Smooth muscle cell of the brain vasculature (primary cell): ENCODE measurements around the gene TRPM4.

Experiments used
- DNase-seq: peaks from one replicate; pipeline ENCODE4 v3.0.0-alpha.2; 2012; ENCODE audit warnings: low read depth, low spot score

TRPM4 gene

DNA sequence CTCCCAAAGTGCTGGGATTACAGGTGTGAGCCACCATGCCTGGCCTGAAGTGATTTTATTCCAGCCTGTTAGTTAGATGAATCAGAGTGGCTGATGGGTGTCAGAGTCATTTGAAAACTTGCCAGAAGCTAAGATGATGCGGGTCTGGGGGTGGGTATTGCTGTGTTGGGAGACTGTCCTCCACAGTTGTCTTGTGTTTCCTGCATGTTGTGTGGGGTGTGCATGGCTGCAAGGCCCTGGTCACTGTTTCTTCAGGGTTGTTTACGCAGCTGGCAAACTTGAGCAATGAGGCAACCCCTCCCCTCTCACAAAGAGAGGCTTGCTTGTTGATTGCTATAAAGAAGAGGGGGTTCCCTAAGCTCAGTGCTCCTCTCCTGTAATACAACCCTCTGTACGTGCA is 71.8 kb downstream of the TRPM4 start:
- DNase-seq, result no peak

DNA sequence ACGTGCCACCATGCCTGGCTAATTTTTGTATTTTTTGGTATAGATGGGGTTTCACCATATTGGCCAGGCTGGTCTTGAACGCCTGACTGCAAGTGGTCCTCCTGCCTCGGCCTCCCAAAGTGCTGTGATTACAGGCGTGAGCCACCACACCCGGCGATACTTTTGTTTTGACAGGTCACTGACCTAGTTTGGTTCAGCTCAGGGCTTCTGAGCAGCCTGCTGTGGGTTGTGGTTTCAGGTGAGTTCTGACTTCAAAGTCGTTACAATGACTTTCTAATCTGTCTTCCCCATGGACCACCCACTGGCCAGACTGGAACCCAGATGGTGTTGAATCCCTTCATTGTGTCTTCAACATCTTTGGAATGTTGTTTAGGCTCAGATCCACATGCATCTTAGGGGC is 73.8 kb downstream of the TRPM4 start:
- DNase-seq, result no peak

DNA sequence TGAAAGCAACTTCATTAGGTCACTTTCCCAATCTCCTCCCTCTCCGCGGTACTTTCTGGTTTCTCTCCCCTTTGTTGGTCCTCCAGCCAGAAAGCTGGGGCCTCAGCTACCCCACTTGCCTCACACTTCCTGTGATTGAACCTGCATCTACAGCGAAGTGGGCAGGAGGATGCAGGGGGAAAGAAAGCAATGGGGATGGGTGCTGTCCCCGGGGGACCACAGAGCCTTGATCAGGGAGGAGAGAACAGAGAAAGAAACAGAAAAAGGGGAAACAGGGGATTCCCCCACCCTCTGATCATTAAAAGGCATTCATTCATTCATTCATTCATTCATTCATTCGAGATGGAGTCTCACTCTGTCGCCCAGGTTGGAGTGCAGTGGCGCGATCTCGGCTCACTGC is 74.2 kb downstream of the TRPM4 start:
- no peak for DNase-seq

DNA sequence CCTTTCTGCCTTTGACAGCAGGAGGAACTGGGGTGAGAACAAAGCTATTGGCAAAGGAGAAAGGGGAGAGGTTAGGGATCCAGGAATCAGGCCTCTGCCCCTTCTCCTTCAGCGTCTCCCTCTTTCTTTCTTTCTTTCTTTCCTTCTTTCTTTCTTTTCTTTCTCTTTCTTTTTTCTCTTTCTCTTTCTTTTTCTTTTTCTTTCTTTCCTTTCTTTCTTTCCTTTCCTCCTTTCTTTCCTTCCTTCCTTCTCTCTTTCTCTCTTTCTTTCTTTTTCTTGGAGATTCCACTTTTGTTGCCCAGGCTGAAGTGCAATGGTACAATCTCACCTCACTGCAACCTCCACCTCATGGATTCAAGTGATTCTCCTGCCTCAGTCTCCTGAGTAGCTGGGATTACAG is 75.6 kb downstream of the TRPM4 start:
- no peak for DNase-seq

DNA sequence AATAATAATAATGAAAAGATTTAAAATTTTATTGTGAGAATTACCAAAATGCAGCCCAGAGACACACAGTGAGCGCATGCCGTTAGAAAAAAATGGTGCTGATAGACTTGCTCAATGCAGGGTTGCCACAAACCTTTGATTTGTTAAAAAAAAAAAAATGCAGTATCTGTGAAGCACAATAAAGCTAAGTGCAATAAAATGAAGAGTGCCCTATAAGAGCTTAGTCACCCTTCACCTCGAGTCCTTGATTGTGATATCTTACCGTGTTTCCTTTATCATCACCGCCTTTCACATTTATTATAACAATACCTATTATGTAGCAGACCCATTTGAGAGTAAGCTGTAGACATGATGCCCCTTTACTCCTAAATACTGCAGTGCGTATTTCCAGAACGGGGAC is 84.2 kb downstream of the TRPM4 start:
- no peak for DNase-seq

DNA sequence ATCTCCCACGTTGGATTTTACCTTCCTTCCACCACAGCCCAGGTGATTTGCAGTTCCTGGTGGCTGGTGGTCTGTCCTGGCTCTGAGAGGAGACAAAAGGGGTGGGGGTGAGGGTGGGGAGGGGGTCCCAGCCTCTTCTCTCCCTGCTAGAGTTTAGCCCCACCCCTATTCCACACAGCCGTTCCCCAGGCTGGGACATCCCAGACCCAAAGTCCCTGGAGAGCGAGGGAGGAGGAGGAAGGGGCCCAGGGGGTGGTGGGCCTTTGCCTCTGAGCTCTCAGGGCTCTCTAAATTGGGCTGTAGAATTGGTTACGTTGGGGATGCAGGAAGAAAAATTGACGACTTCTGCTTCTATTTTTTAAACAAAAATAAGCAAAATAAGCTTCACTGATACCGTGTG is 85.5 kb downstream of the TRPM4 start:
- no peak for DNase-seq

DNA sequence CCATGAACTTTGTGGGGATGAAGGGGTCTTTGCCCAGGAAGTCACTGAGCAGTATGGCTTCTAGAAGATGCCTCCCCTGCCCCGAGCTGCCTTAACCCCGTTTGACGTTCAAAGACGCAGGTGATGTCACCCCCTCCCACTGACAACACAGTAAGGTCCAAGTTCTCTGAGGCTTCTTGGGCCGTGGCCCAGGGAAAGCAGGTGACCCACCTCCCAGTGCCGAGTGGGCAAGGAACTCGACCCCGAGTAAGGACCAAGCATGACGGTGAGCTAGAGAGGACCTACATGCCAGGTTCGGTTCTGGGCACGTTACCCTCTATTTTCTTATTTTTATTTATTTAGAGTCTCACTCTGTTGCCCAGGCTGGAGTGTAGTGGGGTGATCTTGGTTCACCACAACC is 86.1 kb downstream of the TRPM4 start:
- no peak for DNase-seq

DNA sequence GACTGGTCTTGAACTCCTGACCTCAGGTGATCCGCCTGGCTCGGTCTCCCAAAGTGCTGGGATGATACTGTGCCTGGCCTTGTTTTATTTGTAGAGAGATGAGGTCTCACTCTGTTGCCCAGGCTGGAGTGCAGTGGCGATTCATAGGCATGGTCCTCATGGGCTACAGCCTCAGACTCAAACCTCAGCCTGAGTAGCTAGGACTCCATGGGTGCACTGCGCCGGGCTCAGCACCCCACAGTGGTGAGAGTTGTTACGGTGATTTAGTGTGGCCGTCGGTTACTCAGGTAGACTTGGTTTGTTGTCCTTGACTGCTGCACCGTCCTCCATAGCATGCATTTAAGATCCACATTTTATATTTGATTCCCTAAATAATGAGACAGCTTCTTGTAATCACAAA is 86.7 kb downstream of the TRPM4 start:
- DNase-seq, result no peak

DNA sequence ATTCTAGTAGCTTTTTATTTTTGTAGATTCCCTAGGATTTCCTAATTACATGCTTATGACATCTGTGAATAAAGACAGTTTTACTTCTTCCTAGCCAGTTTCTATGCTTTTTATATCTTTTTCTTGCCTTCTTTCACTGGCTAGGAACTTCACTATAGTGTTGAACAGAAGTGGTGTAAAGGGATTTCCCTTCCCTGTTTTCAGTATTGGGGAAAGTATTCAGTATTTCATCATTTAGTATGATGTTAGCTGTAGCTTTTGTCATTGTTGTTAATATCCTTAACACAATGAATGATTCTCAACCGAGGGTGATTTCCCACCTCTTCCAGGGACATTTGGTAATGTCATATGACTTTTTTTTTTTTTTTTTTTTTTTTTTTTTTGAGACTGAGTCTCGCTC is 90.1 kb downstream of the TRPM4 start:
- DNase-seq, result no peak

DNA sequence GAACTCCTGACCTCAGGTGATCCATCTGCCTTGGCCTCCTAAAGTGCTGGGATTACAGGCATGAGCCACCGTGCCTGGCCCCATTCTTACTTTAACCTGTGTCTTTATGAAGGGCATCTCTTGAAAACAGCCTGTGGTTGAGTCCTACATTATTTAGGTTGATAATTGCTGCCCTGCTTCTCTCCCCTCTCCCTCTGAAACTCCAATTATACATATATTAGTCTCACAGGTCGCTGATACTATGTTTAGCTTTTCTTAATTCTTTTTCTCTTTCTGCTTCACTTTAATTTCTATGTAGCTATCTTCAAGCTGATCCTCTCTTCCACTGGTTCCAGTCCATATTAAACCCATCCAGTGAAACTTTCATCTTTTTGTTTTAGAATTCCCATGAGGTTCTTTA is 92.3 kb downstream of the TRPM4 start:
- DNase-seq, result no peak

DNA sequence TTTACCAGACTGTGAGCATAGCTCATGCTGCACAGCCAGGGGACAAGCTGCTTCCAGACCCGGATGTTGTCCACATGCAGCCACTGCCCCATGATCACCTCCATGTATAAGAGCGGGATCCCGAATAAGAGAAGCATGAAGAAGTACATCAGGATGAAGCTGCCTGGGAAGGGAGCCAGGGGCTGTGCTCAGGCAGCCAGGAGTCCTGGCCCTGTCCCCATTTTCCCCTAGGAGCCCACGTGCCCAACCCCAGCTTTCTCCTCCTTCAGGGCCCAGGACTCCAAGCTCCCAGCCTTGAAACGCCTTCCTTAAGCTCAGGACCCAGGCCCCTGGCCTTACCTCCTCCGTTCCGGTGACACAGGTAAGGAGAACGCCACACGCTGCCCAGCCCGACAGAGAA is 98.1 kb downstream of the TRPM4 start:
- DNase-seq, result no peak

DNA sequence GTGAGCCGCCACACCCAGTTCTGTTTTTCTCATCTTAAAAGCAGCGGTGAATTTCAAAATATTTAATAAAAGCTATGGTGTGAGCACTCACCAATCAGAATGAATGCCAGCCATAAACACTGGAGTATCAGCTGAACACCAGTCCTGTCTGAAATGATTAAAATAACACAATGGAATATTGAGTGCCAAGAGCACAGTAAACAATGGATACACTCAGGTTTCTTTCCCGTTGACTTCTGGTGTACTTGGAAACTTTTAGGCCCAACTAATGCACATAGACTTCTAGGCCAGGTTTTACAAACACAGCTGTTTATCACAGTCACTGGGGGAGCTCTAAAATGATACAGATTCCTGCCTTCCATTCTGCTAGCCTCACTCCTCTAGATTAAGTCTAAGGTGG is 99.1 kb downstream of the TRPM4 start:
- no peak for DNase-seq
